T follicular helper cell (primary cell): ENCODE measurements around the gene MESP1.
A peak's percentile ranks its signal among the peaks of the same experiment; 100 is the strongest.
"Not testable (repeated sequence)": the region's sequence is repeated elsewhere in the genome, so short reads cannot be mapped to it uniquely, and the experiment has no call there.

ENCODE experiments used
- DNase-seq: peaks from one replicate; pipeline ENCODE4 v3.0.0-alpha.2; 2020; ENCODE audit warnings: low read depth
- total RNA-seq, 2 experiments: gene quantifications; one replicate each; lab custom pipeline; 2026; lab: John Stamatoyannopoulos, UW

Gene MESP1, protein sequence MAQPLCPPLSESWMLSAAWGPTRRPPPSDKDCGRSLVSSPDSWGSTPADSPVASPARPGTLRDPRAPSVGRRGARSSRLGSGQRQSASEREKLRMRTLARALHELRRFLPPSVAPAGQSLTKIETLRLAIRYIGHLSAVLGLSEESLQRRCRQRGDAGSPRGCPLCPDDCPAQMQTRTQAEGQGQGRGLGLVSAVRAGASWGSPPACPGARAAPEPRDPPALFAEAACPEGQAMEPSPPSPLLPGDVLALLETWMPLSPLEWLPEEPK
- total RNA-seq: 0.24 to 0.26 reads per million in 2 experiments

DNA sequence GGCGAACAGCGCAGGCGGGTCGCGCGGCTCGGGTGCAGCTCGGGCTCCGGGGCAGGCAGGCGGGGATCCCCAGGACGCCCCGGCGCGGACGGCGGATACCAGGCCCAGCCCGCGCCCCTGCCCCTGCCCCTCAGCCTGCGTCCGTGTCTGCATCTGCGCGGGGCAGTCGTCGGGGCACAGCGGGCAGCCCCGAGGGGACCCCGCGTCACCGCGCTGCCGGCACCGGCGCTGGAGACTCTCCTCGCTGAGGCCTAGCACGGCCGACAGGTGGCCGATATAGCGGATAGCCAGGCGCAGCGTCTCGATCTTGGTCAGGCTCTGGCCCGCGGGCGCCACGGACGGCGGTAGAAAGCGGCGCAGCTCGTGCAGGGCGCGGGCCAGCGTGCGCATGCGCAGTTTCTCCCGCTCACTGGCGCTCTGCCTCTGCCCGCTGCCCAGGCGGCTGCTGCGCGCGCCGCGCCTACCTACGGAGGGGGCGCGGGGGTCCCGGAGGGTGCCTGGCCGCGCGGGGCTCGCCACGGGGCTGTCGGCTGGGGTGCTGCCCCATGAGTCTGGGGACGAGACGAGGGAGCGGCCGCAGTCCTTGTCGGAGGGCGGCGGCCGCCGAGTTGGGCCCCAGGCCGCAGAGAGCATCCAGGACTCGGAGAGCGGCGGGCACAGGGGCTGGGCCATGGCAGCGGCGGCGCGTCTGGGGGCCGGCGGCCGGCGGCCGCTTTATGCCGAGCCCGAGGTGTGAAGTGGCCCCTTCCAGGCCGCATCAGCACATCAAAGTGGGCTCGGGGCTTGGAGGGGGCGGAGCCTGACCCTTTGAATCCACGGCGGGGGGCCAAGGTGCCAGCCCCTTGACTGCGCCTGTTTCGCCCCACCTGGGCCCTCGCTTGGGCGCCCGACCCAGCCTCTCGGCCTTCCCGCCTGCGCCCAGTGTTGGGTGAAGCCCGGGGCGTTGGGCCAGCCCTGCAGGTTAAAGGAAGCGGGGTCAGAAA is at the start of gene MESP1:
MESP1 (minus strand) TSS at position 690 of the 983 bp plus-strand sequence; CDS start at position 672, 18 bp downstream.
- peak; percentile 73 for DNase-seq

DNA sequence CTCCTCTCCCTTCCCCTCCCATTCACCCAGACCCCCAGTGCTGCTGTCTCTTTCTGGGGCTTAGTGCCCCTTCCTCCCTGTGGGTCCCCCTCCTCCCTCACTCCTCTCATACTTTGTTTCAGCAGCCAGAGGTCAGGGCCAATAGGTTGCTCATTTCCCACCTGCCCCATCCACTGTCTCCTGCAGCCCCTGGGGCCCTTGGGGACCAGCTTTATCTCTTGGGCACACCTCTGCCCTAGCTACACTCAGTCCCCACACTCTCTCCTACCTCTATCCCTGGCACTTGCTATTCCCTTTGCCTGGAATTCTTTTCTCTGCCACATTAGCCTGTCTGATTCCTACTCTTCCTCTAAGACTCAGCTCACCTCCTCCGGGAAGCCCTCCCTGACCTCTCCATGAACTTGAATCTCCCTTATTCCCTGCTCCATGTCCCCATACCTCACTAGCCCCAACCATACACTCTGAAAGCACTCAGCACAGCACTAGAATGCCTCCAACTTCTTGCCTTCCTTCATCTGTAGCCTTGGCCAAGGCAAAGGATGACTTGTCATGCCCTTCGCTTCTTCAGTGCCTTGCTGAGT is 49.0 kb upstream of the MESP1 start:
- DNase-seq: no peak

DNA sequence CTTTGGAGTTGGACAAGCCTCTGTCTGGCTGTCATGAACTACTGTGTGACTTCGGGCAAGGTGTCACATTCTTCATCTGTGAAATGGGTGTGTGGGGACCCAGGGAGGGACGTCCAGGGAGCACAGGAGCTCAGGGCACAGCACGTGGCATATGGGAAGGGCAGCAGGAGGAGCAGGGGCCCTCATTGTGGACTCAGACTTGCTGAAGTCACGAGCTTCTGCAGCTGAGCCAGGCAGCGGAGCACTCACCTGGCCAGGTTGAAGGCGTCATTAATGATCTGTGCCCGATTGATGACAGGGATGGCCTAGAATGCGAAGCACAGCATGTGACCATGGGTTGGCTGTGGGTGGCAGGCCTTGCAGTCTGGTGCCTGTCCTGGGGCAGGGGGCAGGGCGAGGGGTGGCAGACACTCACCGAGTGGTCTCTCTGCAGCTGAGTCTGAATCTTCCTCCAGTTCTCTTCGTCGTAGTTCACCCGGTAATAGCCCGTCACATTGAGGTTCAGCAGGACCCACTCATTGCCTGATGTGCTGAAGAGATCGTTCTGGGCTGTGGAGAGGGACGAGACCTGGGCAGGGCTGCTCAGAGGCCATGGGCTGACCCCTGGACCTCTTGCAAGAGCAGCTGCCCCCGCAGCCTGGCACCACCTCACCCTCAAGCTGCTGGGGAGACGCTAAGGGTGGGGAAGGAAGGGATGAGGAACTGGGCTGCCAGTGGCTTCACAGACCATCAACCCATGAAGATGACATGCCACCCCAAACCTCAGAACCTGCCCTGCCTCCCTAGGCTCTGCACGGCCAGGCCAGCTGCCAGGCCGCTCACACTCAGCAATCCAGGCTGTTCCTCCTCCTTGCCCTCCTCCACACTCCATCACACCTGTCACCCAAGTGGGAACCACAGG is 48.2 kb upstream of the MESP1 start:
- no peak for DNase-seq

DNA sequence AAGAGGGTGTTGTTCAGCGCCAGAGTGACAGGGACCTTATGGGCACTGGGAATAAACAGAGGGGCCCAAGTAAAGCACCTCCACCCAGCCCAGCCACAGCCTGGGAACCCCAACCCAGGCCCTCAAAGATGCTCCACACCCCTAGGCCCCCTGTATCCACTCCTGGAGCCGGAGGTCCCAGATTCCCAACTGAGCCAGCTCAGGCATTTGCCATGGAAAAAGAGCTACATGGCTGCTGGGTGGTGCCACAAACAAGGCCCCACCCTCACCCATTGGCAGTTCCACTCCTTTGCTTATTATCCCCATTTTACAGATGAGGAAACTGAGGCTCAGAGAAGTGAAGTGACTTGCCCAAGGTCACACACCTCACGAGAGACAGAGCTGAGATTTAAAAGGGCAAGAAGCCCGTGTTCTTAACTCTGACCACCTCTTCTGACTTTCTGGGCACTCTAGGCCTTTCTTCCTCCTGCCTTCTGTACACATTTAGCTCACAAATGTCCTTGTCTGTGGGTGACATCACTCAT is 46.7 kb upstream of the MESP1 start:
- DNase-seq: no peak

DNA sequence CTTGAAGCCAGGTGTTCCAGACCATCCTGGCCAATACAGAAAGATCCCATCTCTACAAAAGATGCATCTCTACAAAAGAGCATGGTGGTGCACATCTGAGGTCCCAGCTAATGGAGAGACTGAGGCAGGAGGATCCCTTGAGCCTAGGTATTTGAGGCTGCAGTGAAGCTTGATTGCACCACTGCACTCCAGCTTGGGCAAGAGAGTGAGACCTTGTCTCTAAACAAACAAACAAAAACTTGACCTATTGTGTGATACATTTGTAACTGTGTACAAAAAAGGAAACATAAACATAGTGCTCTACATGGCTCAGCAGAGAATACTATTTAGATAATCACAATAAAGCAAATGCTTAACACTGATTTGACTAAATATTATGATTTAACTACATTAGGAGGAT is 44.9 kb upstream of the MESP1 start:
- no peak for DNase-seq

DNA sequence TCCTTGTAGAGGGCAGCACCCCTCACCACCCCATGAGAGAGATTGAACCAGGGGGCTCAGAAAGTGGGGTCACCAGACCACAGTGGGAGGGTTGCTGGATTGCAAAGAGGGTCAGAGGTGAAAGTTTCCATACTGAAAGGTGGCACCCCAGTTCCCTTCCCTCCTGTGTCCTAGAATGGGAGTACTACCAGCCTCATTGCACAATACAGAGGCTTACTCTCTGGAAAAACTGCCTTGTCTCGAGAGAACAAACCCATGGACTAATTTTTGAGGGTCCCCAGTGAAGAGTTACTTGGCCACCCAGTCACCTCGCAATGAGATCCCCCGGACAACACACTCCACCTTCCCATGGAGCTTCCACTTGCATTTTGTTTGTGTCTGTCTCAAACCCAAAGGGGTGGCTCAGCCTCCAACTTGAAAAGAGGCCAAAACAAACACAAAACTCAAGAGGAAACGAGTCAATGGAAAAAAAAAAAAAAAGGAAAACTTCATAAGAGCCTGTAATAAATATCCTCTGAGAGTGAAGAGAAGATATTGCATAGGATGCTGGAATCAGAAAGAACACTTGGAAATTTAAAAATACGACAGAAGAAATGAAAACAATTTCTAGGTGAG is 43.7 kb upstream of the MESP1 start:
- DNase-seq: no peak

DNA sequence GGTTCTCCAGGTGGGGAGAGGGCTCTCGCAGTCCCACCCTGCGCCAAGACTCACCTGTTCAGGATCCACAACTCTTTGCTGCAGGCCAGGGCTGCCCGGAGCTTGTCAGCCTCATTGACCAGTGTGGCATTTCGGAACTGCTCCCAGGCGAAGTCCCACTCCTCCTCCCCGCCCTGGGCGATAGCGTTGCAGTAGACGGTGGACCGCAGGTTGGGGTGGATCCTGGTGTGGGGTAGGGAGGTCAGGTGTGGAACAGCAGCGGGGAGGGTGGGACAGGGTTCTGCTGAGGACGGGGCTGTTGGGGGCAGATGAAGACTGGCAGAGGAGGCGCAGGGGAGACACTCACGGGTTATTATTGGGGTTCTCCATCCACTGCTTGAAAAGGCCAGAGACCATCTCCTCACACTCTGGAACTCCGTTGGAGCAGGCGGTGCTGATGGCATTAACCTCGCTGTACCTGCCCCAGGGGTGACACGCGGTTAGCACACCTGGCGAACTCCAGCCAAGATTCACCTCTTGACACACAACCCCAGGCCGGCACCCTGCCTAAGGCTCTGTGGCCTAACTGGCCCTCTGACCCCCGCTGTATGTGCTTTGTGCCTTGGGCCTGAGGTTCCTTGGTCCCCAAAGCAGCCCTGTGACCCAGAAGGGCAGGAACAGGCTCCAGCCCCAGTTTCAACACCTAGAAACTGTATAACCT is 41.2 kb upstream of the MESP1 start:
- no peak for DNase-seq

DNA sequence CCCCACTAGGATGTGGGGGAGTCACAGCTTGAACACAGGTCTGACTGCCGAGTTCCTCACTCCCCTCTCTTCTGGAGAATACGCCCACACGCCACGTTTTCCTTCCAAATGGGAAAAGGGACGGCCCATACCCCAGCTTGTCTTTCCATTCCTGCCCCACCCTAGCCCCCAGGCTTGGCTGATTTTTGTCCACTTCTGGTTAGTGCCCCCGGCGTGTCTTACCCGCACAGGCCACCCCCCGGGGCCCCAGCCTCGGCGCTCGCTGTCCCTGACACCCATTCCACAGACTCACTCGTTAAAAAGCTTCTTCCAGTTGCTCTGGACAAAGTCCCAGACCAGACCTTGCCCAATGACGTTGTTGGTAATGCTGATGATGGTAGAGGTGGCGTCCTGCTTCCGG is 39.6 kb upstream of the MESP1 start:
- no peak for DNase-seq

DNA sequence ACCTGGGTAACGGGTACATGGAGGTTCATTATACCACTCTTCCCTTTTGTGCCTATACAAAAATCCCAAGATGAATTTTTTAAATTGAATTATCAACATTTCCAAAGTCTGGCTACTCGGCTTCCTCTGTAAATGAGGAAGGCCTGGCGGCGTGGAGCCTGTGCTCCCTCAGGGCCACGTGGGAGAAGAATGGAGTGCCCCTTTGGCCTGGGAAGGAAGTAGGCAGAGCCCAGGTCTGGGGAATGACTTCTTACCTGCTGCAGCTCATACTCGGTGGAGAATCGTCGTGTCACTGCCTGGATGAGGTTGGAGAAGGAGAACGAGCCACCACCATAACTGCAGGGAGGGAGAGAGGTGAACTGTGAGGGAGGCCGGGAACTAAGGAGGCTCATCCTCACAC is 39.2 kb upstream of the MESP1 start:
- DNase-seq: no peak

DNA sequence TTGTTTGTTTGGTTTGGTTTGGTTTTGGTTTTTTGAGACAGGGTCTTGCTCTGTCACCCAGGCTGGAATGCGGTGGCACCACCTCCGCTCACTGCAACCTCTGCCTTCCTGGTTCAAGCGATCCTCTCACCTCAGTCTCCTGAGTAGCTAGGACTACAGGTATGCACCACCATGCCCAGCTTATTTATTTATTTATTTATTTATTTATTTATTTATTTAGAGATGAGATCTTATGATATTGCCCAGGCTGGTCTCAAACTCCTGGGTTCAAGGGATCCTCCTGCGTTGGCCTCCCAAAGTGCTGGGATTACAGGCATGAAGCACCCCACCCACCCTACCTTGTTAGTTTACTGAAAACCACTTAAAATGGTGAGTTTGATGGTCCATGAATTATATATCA is 37.5 kb upstream of the MESP1 start:
- not testable (repeated sequence) for DNase-seq

DNA sequence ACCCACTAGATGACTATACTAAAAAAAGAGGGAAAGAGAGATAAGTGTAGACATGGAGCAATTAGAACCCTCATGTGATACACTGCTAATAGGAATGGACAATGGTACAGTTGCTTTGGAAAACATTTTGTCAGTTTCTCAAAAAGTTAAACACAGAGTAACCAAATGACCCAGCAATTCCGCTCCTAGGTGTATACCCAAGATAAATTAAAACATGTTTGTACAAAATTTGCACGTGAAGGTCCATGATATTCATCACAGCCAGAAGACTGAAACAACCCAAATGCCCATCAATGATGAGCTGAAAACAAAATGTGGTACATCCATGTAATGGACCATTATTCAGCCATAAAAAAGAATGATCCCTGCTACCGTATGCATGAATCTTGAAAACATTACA is 36.9 kb upstream of the MESP1 start:
- DNase-seq: no peak

DNA sequence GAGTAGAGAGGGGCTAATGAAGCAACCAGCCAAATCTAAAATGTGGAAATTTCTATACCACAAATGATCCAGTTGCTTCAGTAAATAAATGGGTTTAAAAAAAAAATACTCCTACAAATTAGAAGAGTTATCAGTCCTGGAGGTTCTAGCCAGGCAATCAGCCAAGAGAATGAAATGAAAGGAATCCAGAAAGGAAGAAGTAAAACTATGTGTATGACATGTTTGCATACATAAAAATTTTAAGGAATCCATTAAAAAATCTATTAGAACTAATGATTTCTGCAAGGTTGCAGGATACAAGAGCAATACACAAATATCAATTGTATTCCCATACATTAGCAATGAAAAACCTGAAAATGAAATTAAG is 34.7 kb upstream of the MESP1 start:
- no peak for DNase-seq

DNA sequence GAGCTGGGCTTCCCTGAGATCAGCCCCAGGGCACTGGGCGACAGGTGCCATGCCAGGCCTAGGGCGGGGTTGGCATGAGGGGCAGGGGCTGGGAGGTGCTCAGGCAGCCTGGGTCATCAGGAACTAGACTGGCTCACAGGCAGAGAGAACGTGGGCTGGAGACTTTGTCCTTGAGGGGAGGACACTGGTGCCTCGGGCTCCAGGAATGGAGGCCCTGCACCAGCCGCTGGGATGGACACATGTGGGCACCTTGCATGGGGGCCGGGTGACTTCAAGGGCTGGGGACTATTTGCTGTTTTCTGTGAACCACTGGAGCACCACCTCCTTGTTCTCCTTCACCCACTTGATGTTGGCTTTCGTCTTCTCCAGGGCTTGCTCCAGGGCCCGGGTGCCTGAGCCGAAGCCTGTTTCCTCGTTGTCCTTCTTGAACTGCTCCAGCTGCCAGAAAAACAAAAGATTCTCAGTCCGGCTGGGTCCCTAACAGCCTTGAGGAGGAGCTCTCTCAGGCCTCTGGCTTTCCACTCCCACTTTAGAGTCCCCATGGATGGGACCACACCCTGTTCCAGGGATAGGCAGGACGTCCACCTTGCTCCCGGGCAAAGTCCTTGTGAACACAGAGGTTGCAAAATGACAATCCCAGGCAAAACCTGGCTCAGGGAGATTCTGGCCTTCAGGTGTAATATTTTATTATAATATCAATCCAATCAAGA is 34.2 kb upstream of the MESP1 start:
- no peak for DNase-seq

DNA sequence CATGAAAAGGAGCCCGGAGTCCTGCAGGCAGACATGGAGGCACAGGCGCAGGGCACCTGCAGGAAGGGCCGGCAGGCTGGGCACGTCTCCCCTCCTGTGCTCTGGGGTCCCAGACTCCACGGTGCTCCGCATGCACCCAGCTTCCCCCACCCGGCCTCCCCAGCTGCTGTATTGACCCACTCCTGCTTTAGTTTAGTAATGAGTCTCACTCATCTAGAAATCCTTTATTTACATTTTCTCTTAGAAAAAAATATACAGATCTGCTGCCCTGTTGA is 33.6 kb upstream of the MESP1 start:
- no peak for DNase-seq

DNA sequence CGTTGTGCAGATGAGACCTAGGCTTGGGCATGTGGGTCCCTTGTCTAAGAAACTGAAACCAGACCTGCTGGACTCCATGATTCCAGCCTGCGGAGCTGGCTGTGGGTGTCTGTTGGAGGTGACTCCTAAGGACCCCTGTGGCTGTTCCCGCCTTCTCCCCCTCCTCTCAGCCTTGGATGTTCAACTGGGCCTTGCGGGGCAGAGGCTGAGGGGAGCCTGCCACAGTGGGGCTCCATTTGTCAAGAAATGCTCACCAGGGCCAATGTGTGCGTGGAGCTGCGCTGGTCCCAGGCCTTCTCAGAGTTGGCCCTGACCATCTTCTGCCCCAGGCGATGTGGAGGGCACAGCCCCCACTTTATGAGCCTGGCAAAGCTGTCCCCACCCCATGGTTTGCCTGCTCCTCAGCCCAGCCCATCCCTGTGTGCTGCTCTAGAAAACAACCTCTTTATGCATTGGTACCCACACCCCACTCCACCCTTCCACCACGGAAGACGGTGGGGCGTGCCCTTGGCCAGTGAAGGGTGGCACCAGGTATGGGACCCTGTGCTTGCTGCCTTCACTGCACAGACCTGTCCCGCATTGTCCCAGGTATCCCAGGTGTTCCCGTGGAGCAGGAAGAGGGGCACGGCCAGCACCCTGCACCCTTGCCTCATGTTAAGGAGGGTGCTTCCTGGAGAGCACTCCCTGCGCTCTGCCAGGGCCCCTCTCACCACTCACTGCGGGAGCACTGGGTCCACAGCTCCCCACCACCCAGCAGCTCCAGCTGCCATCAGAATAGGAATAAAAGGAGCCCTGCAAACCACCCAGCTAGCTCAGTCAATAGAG is 33.0 kb upstream of the MESP1 start:
- no peak for DNase-seq

DNA sequence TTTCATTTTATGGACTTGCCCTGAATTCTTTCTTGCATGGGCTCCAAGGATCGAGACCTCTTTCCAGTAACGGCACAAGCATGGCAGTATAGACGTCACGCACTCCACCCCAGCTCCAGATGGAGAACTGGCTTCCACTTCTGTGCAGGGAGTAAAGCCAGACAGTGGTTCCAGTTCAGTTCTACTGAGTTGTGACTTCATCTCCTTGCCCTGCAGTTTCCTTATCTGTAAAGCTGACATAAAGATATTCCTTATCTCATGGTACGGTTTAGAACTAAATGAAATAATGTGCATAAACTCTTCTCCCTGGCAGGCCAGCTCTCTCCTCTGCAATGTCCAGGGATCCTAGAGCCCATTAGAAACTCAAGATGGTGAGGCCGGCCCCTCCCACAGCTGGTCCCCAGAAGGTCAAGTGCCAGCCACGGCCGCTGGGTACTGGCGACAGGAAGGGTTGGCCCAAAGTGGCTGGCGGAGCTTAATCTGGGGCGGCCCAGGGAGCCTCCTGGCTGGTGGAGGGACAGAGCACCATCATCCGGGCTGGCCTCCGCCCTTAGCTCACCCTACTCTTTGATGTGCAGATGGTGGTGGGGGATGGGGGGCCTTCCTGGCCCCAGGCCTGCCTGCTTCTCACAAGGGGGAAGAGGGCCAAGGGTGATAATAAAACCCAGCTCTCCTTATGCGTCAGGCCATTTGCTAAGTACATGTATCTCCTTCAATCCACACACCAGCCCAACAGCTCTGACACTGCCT is 32.2 kb upstream of the MESP1 start:
- no peak for DNase-seq

DNA sequence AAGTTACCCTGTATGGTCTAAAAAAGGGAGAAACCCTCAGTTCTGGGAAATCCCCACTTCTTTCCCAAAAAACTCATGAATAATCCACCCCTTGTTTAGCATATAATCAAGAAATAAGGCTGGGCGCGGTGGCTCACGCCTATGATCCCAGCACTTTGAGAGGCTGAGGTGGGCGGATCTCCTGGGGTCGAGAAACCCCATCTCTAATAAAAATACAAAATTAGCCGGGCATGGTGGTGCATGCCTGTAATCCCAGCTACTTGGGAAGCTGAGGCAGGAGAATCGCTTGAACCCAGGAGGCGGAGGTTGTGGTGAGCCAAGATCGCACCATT is 31.5 kb upstream of the MESP1 start:
- DNase-seq: not testable (repeated sequence)

DNA sequence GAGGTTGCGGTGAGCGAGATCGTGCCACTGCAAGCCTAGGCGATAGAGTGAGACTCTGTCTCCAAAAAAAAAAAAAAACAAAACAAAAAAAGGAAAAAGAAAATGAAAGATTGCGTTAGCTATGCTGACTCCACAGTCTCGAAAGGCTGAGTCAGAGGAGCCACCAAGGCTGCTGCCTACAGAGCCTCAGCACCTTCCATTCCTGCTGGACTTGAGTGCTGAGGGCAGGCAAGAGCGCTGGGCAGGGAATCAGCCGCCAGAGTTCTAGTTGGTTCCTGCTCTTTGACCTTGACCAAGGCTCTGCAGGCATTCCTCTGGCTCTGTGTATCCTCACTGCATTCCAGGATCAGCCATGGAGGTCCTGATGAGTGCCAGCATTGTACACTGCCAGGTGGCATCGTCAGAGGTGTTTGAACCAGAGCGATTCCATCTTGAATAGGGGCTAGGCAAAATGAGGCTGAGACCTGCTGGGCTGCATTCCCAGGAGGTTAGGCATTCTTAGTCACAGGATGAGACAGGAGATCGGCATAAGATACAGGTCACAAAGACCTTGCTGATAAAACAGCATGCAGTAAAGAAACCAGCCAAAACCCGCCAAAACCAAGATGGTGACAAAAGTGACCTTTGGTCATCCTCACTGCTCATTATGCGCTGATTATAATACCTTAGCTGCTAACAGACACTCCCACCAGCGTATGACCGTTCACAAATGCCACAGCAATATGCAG is 31.0 kb upstream of the MESP1 start:
- DNase-seq: no peak
